ENCODE results near the gene TIMM50. TPM values are rescaled to one million over a fixed set of nuclear protein-coding genes. Genes with fewer than 3 reads are reported as not detected.

TIMM50 gene
- total RNA-seq, 1 experiment from 2014 or later = 97.2 TPM

GRCh38 chr19:39533003-39533512 is 52.4 kb downstream of the TIMM50 start:
- Histone ChIP-seq H3K4me1 (ENCODE audit: insufficient read depth, low read length) (peaks cover 5% of the 10 kb centered on the region), H3K9me3 (ENCODE audit: low read length) (no peaks in the 10 kb centered on the region), H3K9ac (ENCODE audit: low read length) (no peak overlapping the region), H3F3A (ENCODE audit: low read length, unreplicated experiment) (no peaks in the 10 kb centered on the region), H3K27ac (ENCODE audit: low read length) (no peak overlapping the region), H3K36me3 (ENCODE audit: low read depth, low read length) (no peaks in the 10 kb centered on the region), H3K4me3 (ENCODE audit: low read length) (no peak overlapping the region; the same call in 1 of the 2 replicates), H3K9me2 (replicated peaks; ENCODE audit: low read length) (no peaks in the 10 kb centered on the region), H3K79me2 (ENCODE audit: low read length) (peaks cover 17% of the 10 kb centered on the region), H3K27me3 (ENCODE audit: low read length) (no peaks in the 10 kb centered on the region), H2AFZ (ENCODE audit: low read length) (0 out of 2 replicates have a peak overlapping the region, but pooled peaks have one; percentile 37), H3K4me2 (ENCODE audit: low read length) (peak overlapping the region; percentile 42; the same call in 1 of the 2 replicates), H4K20me1 (ENCODE audit: low read length) (no peaks in the 10 kb centered on the region)
- ChIA-PET CTCF (interaction anchor here (0.6 to 1.4 kb wide), 2 partner anchors 35 to 92 kb away, joined by 3 to 7 read pairs; no protein-coding TSS in a partner anchor), POLR2A (ENCODE audit: unreplicated experiment) (interaction anchor here (0.6 kb wide), 1 partner anchor 97 kb away, joined by 5 read pairs; the partner anchor contains the start of gene RPS16)
- TF ChIP-seq CTCF (conservative IDR thresholded peaks at IDR 0.05; ENCODE audit: low read depth, low read length) = no peak
- no peak for TF ChIP-seq EZH2phosphoT487 (IDR thresholded peaks at IDR 0.05; ENCODE audit: borderline replicate concordance, low read length)
- TF ChIP-seq EZH2 (IDR thresholded peaks at IDR 0.05; ENCODE audit: low read length, unreplicated experiment) = no peak
- no peak for DNase-seq
- no TSS peak for BruUV-seq (replicated peaks)
- intact Hi-C loops (cut with micrococcal nuclease) = loop anchor here (5.0 to 10.0 kb wide), 2 partner anchors 36 to 58 kb away; partner anchors contain the start of gene DLL3
- no peak for ATAC-seq

GRCh38 chr19:39533791-39534190 is 53.2 kb downstream of the TIMM50 start:
- no peak for DNase-seq
- no peak for ATAC-seq
- no peak overlapping the region for H3K27ac ChIP-seq (ENCODE audit: low read length)
- no peaks in the 10 kb centered on the region for H3K36me3 ChIP-seq (ENCODE audit: low read depth, low read length)
- H3K4me2 ChIP-seq (ENCODE audit: low read length) = no peak overlapping the region
- intact Hi-C loops (cut with micrococcal nuclease) = loop anchor here (5.0 to 10.0 kb wide), 2 partner anchors 36 to 59 kb away; partner anchors contain the start of gene DLL3
- no peaks in the 10 kb centered on the region for H3K9me3 ChIP-seq (ENCODE audit: low read length)
- ChIA-PET CTCF (interaction anchor here (0.7 kb wide), 1 partner anchor 85 kb away, joined by 3 read pairs; no protein-coding TSS in a partner anchor), POLR2A (ENCODE audit: unreplicated experiment) (interaction anchor here (0.6 kb wide), 1 partner anchor 30 kb away, joined by 3 read pairs; no protein-coding TSS in a partner anchor)
- BruUV-seq (replicated peaks) = no TSS peak
- TF ChIP-seq EZH2 (IDR thresholded peaks at IDR 0.05; ENCODE audit: low read length, unreplicated experiment) (no peak), EZH2phosphoT487 (IDR thresholded peaks at IDR 0.05; ENCODE audit: borderline replicate concordance, low read length) (no peak), CTCF (conservative IDR thresholded peaks at IDR 0.05; ENCODE audit: low read depth, low read length) (no peak)
- no peaks in the 10 kb centered on the region for H3K27me3 ChIP-seq (ENCODE audit: low read length)
- no peaks in the 10 kb centered on the region for H3K9me2 ChIP-seq (replicated peaks; ENCODE audit: low read length)
- peaks cover 11% of the 10 kb centered on the region for H3K4me1 ChIP-seq (ENCODE audit: insufficient read depth, low read length)
- H3K79me2 ChIP-seq (ENCODE audit: low read length) = peaks cover 25% of the 10 kb centered on the region
- no peaks in the 10 kb centered on the region for H3F3A ChIP-seq (ENCODE audit: low read length, unreplicated experiment)
- no peak overlapping the region for H2AFZ ChIP-seq (ENCODE audit: low read length)
- no peaks in the 10 kb centered on the region for H4K20me1 ChIP-seq (ENCODE audit: low read length)
- no peak overlapping the region for H3K4me3 ChIP-seq (ENCODE audit: low read length)
- no peak overlapping the region for H3K9ac ChIP-seq (ENCODE audit: low read length)

- Histone ChIP-seq H3K4me1 (ENCODE audit: insufficient read depth, low read length) (peaks cover 15% of the 10 kb centered on the region), H3K4me3 (ENCODE audit: low read length) (peak overlapping the region; percentile 87), H3K4me2 (ENCODE audit: low read length) (peak overlapping the region; percentile 94), H3F3A (ENCODE audit: low read length, unreplicated experiment) (no peaks in the 10 kb centered on the region), H3K9me2 (replicated peaks; ENCODE audit: low read length) (no peaks in the 10 kb centered on the region), H3K27me3 (ENCODE audit: low read length) (no peaks in the 10 kb centered on the region), H3K36me3 (ENCODE audit: low read depth, low read length) (no peaks in the 10 kb centered on the region), H3K9me3 (ENCODE audit: low read length) (no peaks in the 10 kb centered on the region), H3K27ac (ENCODE audit: low read length) (no peak overlapping the region), H3K79me2 (ENCODE audit: low read length) (peaks cover 17% of the 10 kb centered on the region), H4K20me1 (ENCODE audit: low read length) (no peaks in the 10 kb centered on the region), H2AFZ (ENCODE audit: low read length) (peak overlapping the region; percentile 73), H3K9ac (ENCODE audit: low read length) (peak overlapping the region; percentile 58)
- peak; percentile 7; the same call in 1 of the 2 replicates for ATAC-seq
- ChIA-PET CTCF (no interaction called here), POLR2A (ENCODE audit: unreplicated experiment) (no interaction called here)
- intact Hi-C loops (cut with micrococcal nuclease) = loop anchor here (10.0 kb wide), 1 partner anchor 64 kb away; no protein-coding TSS in a partner anchor
- peak; percentile 34 for DNase-seq
- no peak for TF ChIP-seq EZH2 (IDR thresholded peaks at IDR 0.05; ENCODE audit: low read length, unreplicated experiment)
- TF ChIP-seq CTCF (conservative IDR thresholded peaks at IDR 0.05; ENCODE audit: low read depth, low read length) = no peak
- no peak for TF ChIP-seq EZH2phosphoT487 (IDR thresholded peaks at IDR 0.05; ENCODE audit: borderline replicate concordance, low read length)
- BruUV-seq (replicated peaks) = TSS peak; percentile 77
Measured at GRCh38 chr19:39539165-39539517, 58.5 kb downstream of the TIMM50 start.
